ENCODE results near the gene CHRDL1.

Gene CHRDL1

GRCh38 chrX:110743679-110744340 is 51.8 kb downstream of the CHRDL1 start:
- Histone ChIP-seq H3K4me1 (ENCODE audit: control insufficient read depth, insufficient read depth, low read length) (peaks cover 17% of the 10 kb centered on the region; the same call in 1 of the 2 replicates), H3K27ac (ENCODE audit: low read depth, low read length) (no peak overlapping the region), H3K4me3 (ENCODE audit: low read depth, low read length) (no peak overlapping the region), H3K27me3 (ENCODE audit: control insufficient read depth, insufficient read depth, low read length) (no peaks in the 10 kb centered on the region; the same call in 1 of the 2 replicates), H3K9me3 (ENCODE audit: control insufficient read depth, insufficient read depth, low read depth, low read length) (no peaks in the 10 kb centered on the region), H3K36me3 (ENCODE audit: control insufficient read depth, insufficient read depth, low read length) (no peaks in the 10 kb centered on the region), H3K9ac (ENCODE audit: low read length) (no peak overlapping the region)

GRCh38 chrX:110741213-110741796 is 54.3 kb downstream of the CHRDL1 start:
- peaks cover 4% of the 10 kb centered on the region; the same call in 1 of the 2 replicates for H3K27me3 ChIP-seq (ENCODE audit: control insufficient read depth, insufficient read depth, low read length)
- no peak overlapping the region for H3K27ac ChIP-seq (ENCODE audit: low read depth, low read length)

GRCh38 chrX:110734894-110735541 is 60.6 kb downstream of the CHRDL1 start:
- no peaks in the 10 kb centered on the region for H3K36me3 ChIP-seq (ENCODE audit: control insufficient read depth, insufficient read depth, low read length)
- no peak overlapping the region; the same call in 1 of the 2 replicates for H3K4me3 ChIP-seq (ENCODE audit: low read depth, low read length)
- H3K27ac ChIP-seq (ENCODE audit: low read depth, low read length), result no peak overlapping the region; the same call in 1 of the 2 replicates
- H3K9me3 ChIP-seq (ENCODE audit: control insufficient read depth, insufficient read depth, low read depth, low read length), result no peaks in the 10 kb centered on the region
- no peak overlapping the region for H3K9ac ChIP-seq (ENCODE audit: low read length)
- H3K4me1 ChIP-seq (ENCODE audit: control insufficient read depth, insufficient read depth, low read length), result peaks cover 16% of the 10 kb centered on the region
- H3K27me3 ChIP-seq (ENCODE audit: control insufficient read depth, insufficient read depth, low read length), result peaks cover 4% of the 10 kb centered on the region; the same call in 1 of the 2 replicates

More at GRCh38 chrX:110741213-110741796, 54.3 kb downstream of the CHRDL1 start:
- Histone ChIP-seq H3K4me1 (ENCODE audit: control insufficient read depth, insufficient read depth, low read length) (peaks cover 17% of the 10 kb centered on the region; the same call in 1 of the 2 replicates), H3K4me3 (ENCODE audit: low read depth, low read length) (no peak overlapping the region), H3K9me3 (ENCODE audit: control insufficient read depth, insufficient read depth, low read depth, low read length) (no peaks in the 10 kb centered on the region), H3K36me3 (ENCODE audit: control insufficient read depth, insufficient read depth, low read length) (no peaks in the 10 kb centered on the region), H3K9ac (ENCODE audit: low read length) (no peak overlapping the region)

GRCh38 chrX:110734271-110734670 is 61.3 kb downstream of the CHRDL1 start:
- H3K27ac ChIP-seq (ENCODE audit: low read depth, low read length), result no peak overlapping the region
- H3K36me3 ChIP-seq (ENCODE audit: control insufficient read depth, insufficient read depth, low read length), result no peaks in the 10 kb centered on the region
- no peak overlapping the region for H3K9ac ChIP-seq (ENCODE audit: low read length)
- H3K4me3 ChIP-seq (ENCODE audit: low read depth, low read length), result no peak overlapping the region; the same call in 1 of the 2 replicates
- H3K4me1 ChIP-seq (ENCODE audit: control insufficient read depth, insufficient read depth, low read length), result peaks cover 16% of the 10 kb centered on the region
- H3K27me3 ChIP-seq (ENCODE audit: control insufficient read depth, insufficient read depth, low read length), result peaks cover 4% of the 10 kb centered on the region; the same call in 1 of the 2 replicates
- H3K9me3 ChIP-seq (ENCODE audit: control insufficient read depth, insufficient read depth, low read depth, low read length), result no peaks in the 10 kb centered on the region

- H3K4me3 ChIP-seq (ENCODE audit: low read depth, low read length), result no peak overlapping the region
- H3K4me1 ChIP-seq (ENCODE audit: control insufficient read depth, insufficient read depth, low read length), result peaks cover 16% of the 10 kb centered on the region
- H3K27ac ChIP-seq (ENCODE audit: low read depth, low read length), result no peak overlapping the region
- H3K9me3 ChIP-seq (ENCODE audit: control insufficient read depth, insufficient read depth, low read depth, low read length), result no peaks in the 10 kb centered on the region
- peaks cover 4% of the 10 kb centered on the region; the same call in 1 of the 2 replicates for H3K27me3 ChIP-seq (ENCODE audit: control insufficient read depth, insufficient read depth, low read length)
- H3K9ac ChIP-seq (ENCODE audit: low read length), result no peak overlapping the region
- no peaks in the 10 kb centered on the region for H3K36me3 ChIP-seq (ENCODE audit: control insufficient read depth, insufficient read depth, low read length)
Measured at GRCh38 chrX:110733166-110733565, 62.5 kb downstream of the CHRDL1 start.

GRCh38 chrX:110732266-110732665 is 63.4 kb downstream of the CHRDL1 start:
- Histone ChIP-seq H3K4me3 (ENCODE audit: low read depth, low read length) (no peak overlapping the region), H3K9me3 (ENCODE audit: control insufficient read depth, insufficient read depth, low read depth, low read length) (no peaks in the 10 kb centered on the region), H3K36me3 (ENCODE audit: control insufficient read depth, insufficient read depth, low read length) (no peaks in the 10 kb centered on the region), H3K27ac (ENCODE audit: low read depth, low read length) (no peak overlapping the region), H3K27me3 (ENCODE audit: control insufficient read depth, insufficient read depth, low read length) (peaks cover 2% of the 10 kb centered on the region; the same call in 1 of the 2 replicates), H3K9ac (ENCODE audit: low read length) (no peak overlapping the region), H3K4me1 (ENCODE audit: control insufficient read depth, insufficient read depth, low read length) (peaks cover 16% of the 10 kb centered on the region)

GRCh38 chrX:110723844-110724243 is 71.8 kb downstream of the CHRDL1 start:
- Histone ChIP-seq H3K27me3 (ENCODE audit: control insufficient read depth, insufficient read depth, low read length) (peaks cover 12% of the 10 kb centered on the region; the same call in 1 of the 2 replicates), H3K4me1 (ENCODE audit: control insufficient read depth, insufficient read depth, low read length) (no peaks in the 10 kb centered on the region), H3K36me3 (ENCODE audit: control insufficient read depth, insufficient read depth, low read length) (no peaks in the 10 kb centered on the region), H3K4me3 (ENCODE audit: low read depth, low read length) (no peak overlapping the region), H3K9me3 (ENCODE audit: control insufficient read depth, insufficient read depth, low read depth, low read length) (no peaks in the 10 kb centered on the region), H3K9ac (ENCODE audit: low read length) (no peak overlapping the region), H3K27ac (ENCODE audit: low read depth, low read length) (no peak overlapping the region)

- H3K9ac ChIP-seq (ENCODE audit: low read length), result no peak overlapping the region
- peaks cover 12% of the 10 kb centered on the region; the same call in 1 of the 2 replicates for H3K27me3 ChIP-seq (ENCODE audit: control insufficient read depth, insufficient read depth, low read length)
- no peak overlapping the region for H3K4me3 ChIP-seq (ENCODE audit: low read depth, low read length)
- H3K9me3 ChIP-seq (ENCODE audit: control insufficient read depth, insufficient read depth, low read depth, low read length), result no peaks in the 10 kb centered on the region
- H3K4me1 ChIP-seq (ENCODE audit: control insufficient read depth, insufficient read depth, low read length), result no peaks in the 10 kb centered on the region
- no peaks in the 10 kb centered on the region for H3K36me3 ChIP-seq (ENCODE audit: control insufficient read depth, insufficient read depth, low read length)
- no peak overlapping the region for H3K27ac ChIP-seq (ENCODE audit: low read depth, low read length)
Measured at GRCh38 chrX:110722135-110722534, 73.5 kb downstream of the CHRDL1 start.

- Histone ChIP-seq H3K27ac (ENCODE audit: low read depth, low read length) (no peak overlapping the region), H3K36me3 (ENCODE audit: control insufficient read depth, insufficient read depth, low read length) (no peaks in the 10 kb centered on the region), H3K4me1 (ENCODE audit: control insufficient read depth, insufficient read depth, low read length) (no peaks in the 10 kb centered on the region), H3K9ac (ENCODE audit: low read length) (no peak overlapping the region), H3K27me3 (ENCODE audit: control insufficient read depth, insufficient read depth, low read length) (peaks cover 8% of the 10 kb centered on the region; the same call in 1 of the 2 replicates), H3K4me3 (ENCODE audit: low read depth, low read length) (no peak overlapping the region), H3K9me3 (ENCODE audit: control insufficient read depth, insufficient read depth, low read depth, low read length) (no peaks in the 10 kb centered on the region)
Measured at GRCh38 chrX:110713666-110714065, 82.0 kb downstream of the CHRDL1 start.

- Histone ChIP-seq H3K36me3 (ENCODE audit: control insufficient read depth, insufficient read depth, low read length) (no peaks in the 10 kb centered on the region), H3K27ac (ENCODE audit: low read depth, low read length) (no peak overlapping the region), H3K9me3 (ENCODE audit: control insufficient read depth, insufficient read depth, low read depth, low read length) (no peaks in the 10 kb centered on the region), H3K4me3 (ENCODE audit: low read depth, low read length) (no peak overlapping the region), H3K27me3 (ENCODE audit: control insufficient read depth, insufficient read depth, low read length) (peaks cover 3% of the 10 kb centered on the region; the same call in 1 of the 2 replicates), H3K9ac (ENCODE audit: low read length) (no peak overlapping the region), H3K4me1 (ENCODE audit: control insufficient read depth, insufficient read depth, low read length) (no peaks in the 10 kb centered on the region)
Measured at GRCh38 chrX:110706446-110706845, 89.2 kb downstream of the CHRDL1 start.

GRCh38 chrX:110703641-110704040 is 92.0 kb downstream of the CHRDL1 start:
- Histone ChIP-seq H3K9me3 (ENCODE audit: control insufficient read depth, insufficient read depth, low read depth, low read length) (no peaks in the 10 kb centered on the region), H3K36me3 (ENCODE audit: control insufficient read depth, insufficient read depth, low read length) (no peaks in the 10 kb centered on the region), H3K9ac (ENCODE audit: low read length) (no peak overlapping the region), H3K4me1 (ENCODE audit: control insufficient read depth, insufficient read depth, low read length) (no peaks in the 10 kb centered on the region), H3K27ac (ENCODE audit: low read depth, low read length) (no peak overlapping the region), H3K4me3 (ENCODE audit: low read depth, low read length) (no peak overlapping the region), H3K27me3 (ENCODE audit: control insufficient read depth, insufficient read depth, low read length) (peaks cover 8% of the 10 kb centered on the region; the same call in 1 of the 2 replicates)

Data from HUES6 (cell line).